GM19438 (cell line): ENCODE data around the gene BCL11B.

Experiments used
- ATAC-seq: cut with Tn5 transposase; IDR thresholded peaks from one replicate; pipeline ENCODE4 v1.9.1; 2021; ENCODE audit warnings: low read depth; ENCODE audit not compliant: unreplicated experiment

Gene BCL11B

GRCh38 chr14:99125616-99126431 is 146.2 kb downstream of the BCL11B start:
- ATAC-seq, result no peak

- no peak for ATAC-seq
Measured at GRCh38 chr14:99125113-99125512, 146.9 kb downstream of the BCL11B start.

GRCh38 chr14:99124482-99125105 is 147.4 kb downstream of the BCL11B start:
- ATAC-seq, result no peak

GRCh38 chr14:99123208-99123870 is 148.7 kb downstream of the BCL11B start:
- ATAC-seq, result no peak

GRCh38 chr14:99122521-99123125 is 149.4 kb downstream of the BCL11B start:
- ATAC-seq, result no peak

GRCh38 chr14:99121319-99121875 is 150.6 kb downstream of the BCL11B start:
- ATAC-seq, result no peak

GRCh38 chr14:99120526-99121318 is 151.3 kb downstream of the BCL11B start:
- ATAC-seq, result no peak

- no peak for ATAC-seq
Measured at GRCh38 chr14:99119554-99120525, 152.2 kb downstream of the BCL11B start.
